ENCODE results near the gene CLIC1.

GRCh38 chr6:31768363-31769257, 32.3 kb upstream of the CLIC1 start:
- TF ChIP-seq EZH2phosphoT487 (IDR thresholded peaks at IDR 0.05; ENCODE audit: borderline replicate concordance): no peak
- no peak for TF ChIP-seq CTCF (conservative IDR thresholded peaks at IDR 0.05; ENCODE audit: low read length)

Measured in Loucy (cell line).